Mononuclear cell (primary cell): ENCODE measurements around the gene TANC1. TPM values are rescaled to one million over a fixed set of nuclear protein-coding genes. Genes with fewer than 3 reads are reported as not detected.

Experiments used
- H3K27me3 ChIP-seq: 2 replicates; pipeline ENCODE4 v1.6.0; 2011; ENCODE audit warnings: low read length, control low read depth; ENCODE audit not compliant: insufficient read depth
- H3K4me1 ChIP-seq: 2 replicates; pipeline ENCODE4 v1.5.1; 2011; ENCODE audit warnings: mild to moderate bottlenecking, low read length, control low read depth; ENCODE audit not compliant: insufficient read depth
- H3K4me3 ChIP-seq: 2 replicates; pipeline ENCODE4 v1.5.1; 2011; ENCODE audit warnings: mild to moderate bottlenecking, low read length, moderate library complexity
- H3K9me3 ChIP-seq: 2 replicates; pipeline ENCODE4 v1.5.1; 2011; ENCODE audit warnings: low read depth, mild to moderate bottlenecking, control low read depth, low read length
- total RNA-seq: library from RNA; depleted of rRNA; stranded (reverse); fragments of >200 nt; gene quantifications from one replicate; pipeline ENCODE4 v1.2.3, GENCODE V29; 2012

TANC1 gene
- total RNA-seq, 1 donor, result 0.21 TPM

- Histone ChIP-seq H3K9me3 (no peaks in the 10 kb centered on the region), H3K4me3 (no peak overlapping the region), H3K4me1 (no peaks in the 10 kb centered on the region), H3K27me3 (no peaks in the 10 kb centered on the region)
Observed at GRCh38 chr2:158996378-158996993, 28.0 kb downstream of the TANC1 start.

GRCh38 chr2:158997037-158997790 lies 28.8 kb downstream of the TANC1 start:
- Histone ChIP-seq H3K4me1 (no peaks in the 10 kb centered on the region), H3K4me3 (no peak overlapping the region), H3K27me3 (no peaks in the 10 kb centered on the region), H3K9me3 (no peaks in the 10 kb centered on the region)

- H3K4me1 ChIP-seq, result no peaks in the 10 kb centered on the region
- no peak overlapping the region for H3K4me3 ChIP-seq
- no peaks in the 10 kb centered on the region for H3K27me3 ChIP-seq
- H3K9me3 ChIP-seq, result no peaks in the 10 kb centered on the region
Observed at GRCh38 chr2:158998551-158999248, 30.3 kb downstream of the TANC1 start.

- Histone ChIP-seq H3K9me3 (no peaks in the 10 kb centered on the region), H3K27me3 (no peaks in the 10 kb centered on the region), H3K4me3 (no peak overlapping the region), H3K4me1 (no peaks in the 10 kb centered on the region)
Observed at GRCh38 chr2:158999458-158999857, 31.0 kb downstream of the TANC1 start.

- Histone ChIP-seq H3K9me3 (no peaks in the 10 kb centered on the region), H3K27me3 (no peaks in the 10 kb centered on the region), H3K4me1 (no peaks in the 10 kb centered on the region), H3K4me3 (no peak overlapping the region)
Observed at GRCh38 chr2:159000072-159000471, 31.6 kb downstream of the TANC1 start.

GRCh38 chr2:159002462-159003111 lies 34.1 kb downstream of the TANC1 start:
- H3K4me1 ChIP-seq, result no peaks in the 10 kb centered on the region
- H3K27me3 ChIP-seq, result no peaks in the 10 kb centered on the region
- no peaks in the 10 kb centered on the region for H3K9me3 ChIP-seq
- H3K4me3 ChIP-seq, result no peak overlapping the region

GRCh38 chr2:159003555-159003954 lies 35.1 kb downstream of the TANC1 start:
- Histone ChIP-seq H3K9me3 (no peaks in the 10 kb centered on the region), H3K4me1 (no peaks in the 10 kb centered on the region), H3K4me3 (no peak overlapping the region), H3K27me3 (no peaks in the 10 kb centered on the region)

GRCh38 chr2:159004849-159005248 lies 36.4 kb downstream of the TANC1 start:
- Histone ChIP-seq H3K4me3 (no peak overlapping the region), H3K4me1 (no peaks in the 10 kb centered on the region), H3K27me3 (no peaks in the 10 kb centered on the region), H3K9me3 (no peaks in the 10 kb centered on the region)

GRCh38 chr2:159009940-159010339 lies 41.5 kb downstream of the TANC1 start:
- H3K9me3 ChIP-seq, result no peaks in the 10 kb centered on the region
- H3K4me3 ChIP-seq, result no peak overlapping the region
- no peaks in the 10 kb centered on the region for H3K4me1 ChIP-seq
- H3K27me3 ChIP-seq, result no peaks in the 10 kb centered on the region

- H3K4me3 ChIP-seq, result no peak overlapping the region
- no peaks in the 10 kb centered on the region for H3K27me3 ChIP-seq
- no peaks in the 10 kb centered on the region for H3K9me3 ChIP-seq
- no peaks in the 10 kb centered on the region for H3K4me1 ChIP-seq
Observed at GRCh38 chr2:159010340-159010739, 41.9 kb downstream of the TANC1 start.

- no peaks in the 10 kb centered on the region for H3K4me1 ChIP-seq
- no peaks in the 10 kb centered on the region for H3K27me3 ChIP-seq
- H3K9me3 ChIP-seq, result no peaks in the 10 kb centered on the region
- no peak overlapping the region for H3K4me3 ChIP-seq
Observed at GRCh38 chr2:159010963-159011362, 42.5 kb downstream of the TANC1 start.

- no peak overlapping the region for H3K4me3 ChIP-seq
- no peaks in the 10 kb centered on the region for H3K27me3 ChIP-seq
- H3K9me3 ChIP-seq, result no peaks in the 10 kb centered on the region
- no peaks in the 10 kb centered on the region for H3K4me1 ChIP-seq
Observed at GRCh38 chr2:159012142-159012541, 43.7 kb downstream of the TANC1 start.

- H3K27me3 ChIP-seq, result no peaks in the 10 kb centered on the region
- H3K4me1 ChIP-seq, result no peaks in the 10 kb centered on the region
- H3K9me3 ChIP-seq, result no peaks in the 10 kb centered on the region
- H3K4me3 ChIP-seq, result no peak overlapping the region
Observed at GRCh38 chr2:159013103-159013502, 44.7 kb downstream of the TANC1 start.

GRCh38 chr2:159015174-159015573 lies 46.7 kb downstream of the TANC1 start:
- H3K4me1 ChIP-seq, result no peaks in the 10 kb centered on the region
- no peaks in the 10 kb centered on the region for H3K9me3 ChIP-seq
- H3K27me3 ChIP-seq, result no peaks in the 10 kb centered on the region
- no peak overlapping the region for H3K4me3 ChIP-seq

GRCh38 chr2:159015823-159016222 lies 47.4 kb downstream of the TANC1 start:
- Histone ChIP-seq H3K27me3 (no peaks in the 10 kb centered on the region), H3K4me1 (no peaks in the 10 kb centered on the region), H3K4me3 (no peak overlapping the region), H3K9me3 (no peaks in the 10 kb centered on the region)
